Activated CD4-positive, alpha-beta T cell treated with anti-CD3 and anti-CD28 coated beads, Interleukin-2, amount 50 U/mL, for 16 hours (primary cell): ENCODE results near the gene ASH1L.
"Not testable (repeated sequence)": the region's sequence is repeated elsewhere in the genome, so short reads cannot be mapped to it uniquely, and the experiment has no call there.

Experiments used
- DNase-seq: peaks from one replicate; pipeline ENCODE4 v3.0.0-alpha.2; 2020

Gene ASH1L

DNA sequence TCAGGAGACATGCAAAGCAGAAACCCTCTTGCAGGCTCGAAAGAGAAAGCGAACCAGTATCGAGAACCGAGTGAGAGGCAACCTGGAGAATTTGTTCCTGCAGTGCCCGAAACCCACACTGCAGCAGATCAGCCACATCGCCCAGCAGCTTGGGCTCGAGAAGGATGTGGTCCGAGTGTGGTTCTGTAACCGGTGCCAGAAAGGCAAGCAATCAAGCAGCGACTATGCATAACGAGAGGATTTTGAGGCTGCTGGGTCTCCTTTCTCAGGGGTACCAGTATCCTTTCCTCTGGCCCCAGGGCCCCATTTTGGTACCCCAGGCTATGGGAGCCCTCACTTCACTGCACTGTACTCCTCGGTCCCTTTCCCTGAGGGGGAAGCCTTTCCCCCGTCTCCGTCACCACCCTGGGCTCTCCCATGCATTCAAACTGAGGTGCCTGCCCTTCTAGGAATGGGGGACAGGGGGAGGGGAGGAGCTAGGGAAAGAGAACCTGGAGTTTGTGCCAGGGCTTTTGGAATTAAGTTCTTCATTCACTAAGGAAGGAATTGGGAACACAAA is 128.7 kb downstream of the ASH1L start:
- DNase-seq = not testable (repeated sequence)

DNA sequence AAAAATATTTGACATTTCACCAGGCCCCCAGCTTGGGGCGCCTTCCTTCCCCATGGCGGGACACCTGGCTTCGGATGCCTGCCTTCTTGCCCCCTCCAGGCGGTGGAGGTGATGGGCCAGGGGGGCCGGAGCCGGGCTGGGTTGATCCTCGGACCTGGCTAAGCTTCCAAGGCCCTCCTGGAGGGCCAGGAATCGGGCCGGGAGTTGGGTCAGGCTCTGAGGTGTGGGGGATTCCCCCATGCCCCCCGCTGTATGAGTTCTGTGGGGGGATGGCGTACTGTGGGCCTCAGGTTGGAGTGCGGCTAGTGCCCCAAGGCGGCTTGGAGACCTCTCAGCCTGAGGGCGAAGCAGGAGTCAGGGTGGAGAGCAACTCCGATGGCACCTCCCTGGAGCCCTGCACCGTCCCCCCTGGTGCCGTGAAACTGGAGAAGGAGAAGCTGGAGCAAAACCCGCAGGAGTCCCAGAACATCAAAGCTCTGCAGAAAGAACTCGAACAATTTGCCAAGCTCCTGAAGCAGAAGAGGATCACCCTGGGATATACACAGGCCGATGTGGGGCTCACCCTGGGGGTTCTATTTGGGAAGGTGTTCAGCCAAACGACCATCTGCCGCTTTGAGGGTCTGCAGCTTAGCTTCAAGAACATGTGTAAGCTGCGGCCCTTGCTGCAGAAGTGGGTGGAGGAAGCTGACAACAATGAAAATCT is 129.3 kb downstream of the ASH1L start:
- DNase-seq = not testable (repeated sequence)

DNA sequence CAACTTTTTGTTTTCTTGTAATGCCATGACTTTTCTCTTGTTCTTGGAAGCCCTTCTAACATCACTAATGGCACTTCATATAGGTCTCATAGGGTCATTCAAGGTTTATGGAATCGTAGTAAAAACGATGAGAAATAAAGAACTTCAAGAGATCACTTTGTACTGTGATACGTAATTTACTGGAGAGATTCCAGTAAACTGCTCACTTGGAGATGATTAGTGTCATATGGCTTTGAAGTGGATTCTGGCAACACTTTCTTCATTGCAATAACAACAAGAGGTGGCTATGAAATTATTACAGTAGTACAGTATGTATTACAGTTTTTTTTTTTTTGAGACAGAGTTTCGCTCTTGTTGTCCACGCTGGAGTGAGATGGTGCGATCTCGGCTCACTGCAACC is 138.5 kb downstream of the ASH1L start:
- DNase-seq = no peak

DNA sequence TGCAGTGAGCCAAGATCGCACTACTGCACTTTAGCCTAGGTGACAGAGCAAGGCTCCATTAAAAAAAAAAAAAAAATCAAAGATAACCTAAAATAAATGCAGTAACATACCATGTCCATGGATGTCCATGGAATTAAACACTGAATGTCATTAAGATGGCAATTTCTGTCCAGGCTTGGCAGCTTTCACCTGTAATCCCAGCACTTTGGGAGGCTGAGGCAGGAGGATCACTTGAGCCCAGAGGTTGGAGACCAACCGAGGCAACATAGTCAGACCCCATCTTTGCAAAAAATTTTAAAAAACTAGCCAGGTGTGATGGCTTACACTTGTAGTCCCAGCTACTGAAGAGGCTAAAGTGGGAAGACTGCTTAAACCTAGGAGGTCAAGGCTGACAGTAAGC is 141.8 kb downstream of the ASH1L start:
- no peak for DNase-seq

- not testable (repeated sequence) for DNase-seq
Observed at GRCh38 chr1:155411840-155412239, 150.8 kb downstream of the ASH1L start.

GRCh38 chr1:155410931-155411330 is 151.7 kb downstream of the ASH1L start:
- no peak for DNase-seq

GRCh38 chr1:155396874-155397476 is 165.6 kb downstream of the ASH1L start:
- DNase-seq = no peak

DNA sequence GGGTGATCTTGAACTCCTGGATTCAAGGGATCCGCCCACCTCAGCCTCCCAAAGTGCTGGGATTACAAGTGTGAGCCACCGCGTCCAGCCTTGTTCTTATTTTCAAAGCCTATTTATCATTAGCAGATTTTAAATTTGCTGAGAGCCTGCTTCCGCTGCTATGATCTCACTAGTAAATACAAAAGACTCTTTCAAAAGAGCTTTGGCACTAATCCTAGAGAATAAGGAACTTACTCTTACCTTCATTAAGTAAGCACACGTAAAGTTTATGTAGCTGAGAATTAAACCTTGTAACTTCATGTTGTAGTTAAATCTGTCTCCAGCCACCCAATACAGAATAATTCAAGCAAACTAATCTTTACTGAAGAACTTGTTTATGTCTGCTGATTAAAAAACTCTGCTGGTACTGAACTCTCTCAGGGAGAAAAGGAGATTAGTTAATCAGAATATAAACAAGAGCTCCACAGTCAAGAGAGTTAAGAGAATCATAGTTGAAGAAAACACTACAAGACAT is 169.6 kb downstream of the ASH1L start:
- no peak for DNase-seq

GRCh38 chr1:155389826-155390225 is 172.8 kb downstream of the ASH1L start:
- no peak for DNase-seq

GRCh38 chr1:155385836-155386235 is 176.8 kb downstream of the ASH1L start:
- DNase-seq = not testable (repeated sequence)

DNA sequence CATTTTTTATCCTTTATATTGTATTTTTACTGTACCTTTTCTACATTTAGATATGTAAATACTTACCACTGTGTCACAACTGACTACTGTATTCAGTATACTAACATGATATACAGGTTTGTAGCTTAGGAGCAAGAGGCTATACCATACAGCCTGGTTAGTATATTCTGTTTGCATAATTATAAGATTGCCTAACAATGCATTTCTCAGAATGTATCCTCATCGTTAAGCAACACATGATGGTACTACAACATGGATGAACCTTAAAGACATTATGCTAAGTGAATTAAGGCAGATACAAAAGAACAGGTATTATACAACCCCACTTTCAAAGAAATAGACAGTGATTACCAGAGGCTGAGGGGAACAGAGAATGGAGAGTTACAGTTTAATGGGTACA is 179.2 kb downstream of the ASH1L start:
- no peak for DNase-seq

GRCh38 chr1:155379631-155380090 is 182.9 kb downstream of the ASH1L start:
- no peak for DNase-seq

- DNase-seq = no peak
Observed at GRCh38 chr1:155379180-155379579, 183.4 kb downstream of the ASH1L start.

- no peak for DNase-seq
Observed at GRCh38 chr1:155360051-155360450, 202.6 kb downstream of the ASH1L start.

DNA sequence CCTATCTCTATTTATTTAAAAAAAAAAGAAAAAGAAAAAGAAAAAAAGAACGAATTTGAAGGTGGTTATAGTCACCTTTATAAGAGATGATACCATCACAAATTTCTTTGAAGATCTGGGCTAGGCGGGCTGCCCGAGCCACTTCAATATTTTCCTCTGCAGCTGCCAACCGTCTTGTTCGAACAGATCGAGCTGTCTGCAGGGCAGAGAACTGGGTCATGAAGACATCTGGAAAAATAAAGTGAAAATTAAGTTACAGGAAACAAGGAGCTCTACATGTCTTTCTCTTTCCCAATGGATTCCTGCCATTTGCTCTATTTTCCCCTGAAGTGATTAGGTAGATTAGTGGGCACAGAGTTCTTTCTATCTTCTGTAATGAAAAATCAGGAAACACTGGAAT is 210.0 kb downstream of the ASH1L start:
- no peak for DNase-seq

GRCh38 chr1:155342842-155343241 is 219.8 kb downstream of the ASH1L start:
- DNase-seq = no peak

GRCh38 chr1:155339515-155340097 is 223.0 kb downstream of the ASH1L start:
- DNase-seq = no peak

DNA sequence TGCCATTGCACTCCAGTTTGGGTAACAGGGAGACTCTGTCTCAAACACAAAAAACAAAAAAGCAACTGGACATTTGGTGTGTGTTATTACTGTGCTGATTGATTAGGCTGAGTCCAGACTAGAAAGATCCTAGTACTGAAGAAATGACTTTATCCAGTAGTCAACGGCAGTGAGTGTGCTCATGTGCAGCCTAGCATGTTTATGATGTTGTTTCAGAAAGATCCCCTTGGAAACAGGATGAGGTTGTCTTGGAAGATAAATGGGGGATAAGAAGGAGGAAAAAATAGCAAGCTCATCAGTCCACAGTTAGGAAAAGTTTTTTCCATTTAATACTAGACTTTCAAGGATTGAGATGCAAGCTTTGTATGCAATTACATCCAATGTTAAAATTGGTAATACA is 227.6 kb downstream of the ASH1L start:
- DNase-seq = no peak

DNA sequence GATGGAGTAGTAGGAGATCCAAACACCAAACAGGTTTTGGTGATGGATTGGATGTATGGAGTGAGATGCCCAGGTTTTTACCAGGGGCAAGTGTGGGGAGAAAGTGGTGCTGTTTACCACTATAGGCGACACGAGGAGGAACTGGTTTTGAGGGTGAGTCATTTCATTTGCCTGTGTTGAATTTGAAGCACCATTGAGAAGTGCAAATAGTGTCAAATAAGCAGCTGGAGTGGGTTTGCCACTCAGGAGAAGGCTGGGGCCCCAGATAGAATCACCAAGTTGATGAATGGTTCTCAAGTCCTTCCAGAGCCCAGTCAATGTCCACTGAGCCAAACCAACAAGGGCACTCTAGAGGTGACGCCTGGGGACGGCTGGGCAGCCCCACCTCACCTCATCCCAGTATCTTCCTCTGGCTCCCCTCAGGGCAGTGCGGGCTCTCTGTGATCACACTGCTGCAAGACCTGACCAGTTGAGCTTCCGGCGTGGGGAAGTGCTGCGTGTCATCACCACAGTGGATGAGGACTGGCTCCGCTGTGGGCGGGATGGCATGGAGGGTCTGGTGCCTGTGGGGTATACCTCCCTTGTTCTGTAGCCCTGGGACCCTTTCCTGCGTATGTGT is 232.5 kb downstream of the ASH1L start:
- no peak for DNase-seq

GRCh38 chr1:155328856-155329255 is 233.7 kb downstream of the ASH1L start:
- DNase-seq = not testable (repeated sequence)

DNA sequence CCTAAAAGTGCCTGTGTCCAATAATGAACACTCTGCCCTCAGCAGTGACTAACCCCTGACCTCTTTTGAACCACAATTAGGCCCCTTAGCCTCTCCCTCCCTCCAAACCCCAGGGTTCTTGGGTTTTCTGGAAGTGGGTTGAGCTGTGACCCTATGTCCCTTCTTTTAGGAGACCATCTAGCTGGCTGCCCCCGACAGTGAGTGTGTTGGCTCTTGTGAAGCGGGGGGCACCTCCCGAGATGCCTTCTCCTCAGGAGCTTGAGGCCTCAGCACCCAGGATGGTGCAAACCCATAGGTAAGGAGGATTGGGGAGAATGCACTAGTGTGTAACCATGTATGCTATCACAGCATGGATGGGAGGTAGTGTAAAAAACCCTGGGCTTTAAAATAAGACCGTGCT is 234.6 kb downstream of the ASH1L start:
- DNase-seq = no peak

- DNase-seq = no peak
Observed at GRCh38 chr1:155326631-155327037, 236.0 kb downstream of the ASH1L start.

DNA sequence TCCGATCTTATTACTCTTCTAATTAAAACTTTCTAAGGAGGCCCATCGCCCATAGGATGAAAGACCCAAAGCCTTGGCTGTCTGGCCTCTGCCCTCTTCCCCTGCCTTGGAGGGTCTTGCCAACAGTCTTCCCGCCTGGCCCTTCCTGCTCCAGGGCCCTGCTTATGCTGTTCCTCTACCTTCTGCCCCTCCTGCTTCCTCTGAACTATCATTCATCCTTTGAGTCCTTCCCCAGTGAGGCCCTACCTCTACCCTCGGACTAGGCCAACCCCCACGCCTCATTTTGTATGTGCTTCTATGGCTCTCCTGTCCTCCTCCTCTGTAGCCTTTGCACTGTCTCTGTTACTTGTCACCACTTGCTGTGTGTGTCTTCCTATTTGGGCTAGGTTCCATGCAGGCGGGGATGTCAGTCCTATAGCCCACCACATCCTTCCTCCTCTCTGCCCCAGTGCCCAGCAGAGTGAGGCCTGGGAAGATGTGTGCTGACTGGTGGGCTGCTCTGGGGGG is 236.5 kb downstream of the ASH1L start:
- no peak for DNase-seq
